ENCODE measurements around the gene ALPL.

ALPL gene

DNA sequence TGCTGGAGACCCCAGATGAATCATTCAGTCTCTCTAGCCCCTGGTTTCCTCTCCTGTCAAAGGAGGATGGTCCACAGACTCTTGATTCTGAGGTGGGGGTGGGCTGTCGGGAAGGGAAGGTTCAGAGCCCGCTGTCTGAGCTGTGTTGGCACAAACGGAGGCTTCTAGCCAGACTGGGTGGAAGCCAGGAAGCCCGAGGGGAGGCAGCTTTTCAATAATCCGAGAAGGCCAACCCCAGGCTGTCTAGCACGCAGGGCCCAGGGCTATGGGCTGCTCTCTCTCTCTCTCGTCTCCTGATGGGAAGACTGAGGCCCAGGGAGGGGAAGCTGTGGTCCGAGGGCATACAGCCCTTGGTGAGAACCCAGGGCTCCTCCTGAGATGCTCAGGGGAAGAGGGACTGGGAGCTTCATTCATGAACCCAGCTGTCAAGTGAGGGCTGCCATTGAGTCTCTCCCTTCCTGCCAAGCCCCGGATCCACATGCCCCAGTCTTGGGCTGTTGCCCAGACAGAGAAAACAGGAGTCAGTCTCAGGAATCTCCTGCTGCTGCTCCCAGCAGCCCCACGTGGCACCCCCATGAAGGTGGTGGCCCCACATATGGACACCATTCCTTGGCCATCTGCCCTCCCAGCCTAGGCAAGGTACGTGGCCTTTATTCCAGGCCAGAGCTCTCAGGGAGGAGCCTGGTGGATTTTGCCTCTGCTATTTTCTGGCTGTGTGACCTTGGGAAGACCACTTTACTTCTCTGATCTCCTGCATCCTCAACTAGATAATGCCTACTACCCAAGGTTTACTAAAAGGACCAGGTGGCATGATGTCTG lies 115.6 kb downstream of the ALPL start:
- TF ChIP-seq EZH2phosphoT487 (IDR thresholded peaks at IDR 0.05; ENCODE audit: low read depth): no peak
- TF ChIP-seq, protein P1, sequence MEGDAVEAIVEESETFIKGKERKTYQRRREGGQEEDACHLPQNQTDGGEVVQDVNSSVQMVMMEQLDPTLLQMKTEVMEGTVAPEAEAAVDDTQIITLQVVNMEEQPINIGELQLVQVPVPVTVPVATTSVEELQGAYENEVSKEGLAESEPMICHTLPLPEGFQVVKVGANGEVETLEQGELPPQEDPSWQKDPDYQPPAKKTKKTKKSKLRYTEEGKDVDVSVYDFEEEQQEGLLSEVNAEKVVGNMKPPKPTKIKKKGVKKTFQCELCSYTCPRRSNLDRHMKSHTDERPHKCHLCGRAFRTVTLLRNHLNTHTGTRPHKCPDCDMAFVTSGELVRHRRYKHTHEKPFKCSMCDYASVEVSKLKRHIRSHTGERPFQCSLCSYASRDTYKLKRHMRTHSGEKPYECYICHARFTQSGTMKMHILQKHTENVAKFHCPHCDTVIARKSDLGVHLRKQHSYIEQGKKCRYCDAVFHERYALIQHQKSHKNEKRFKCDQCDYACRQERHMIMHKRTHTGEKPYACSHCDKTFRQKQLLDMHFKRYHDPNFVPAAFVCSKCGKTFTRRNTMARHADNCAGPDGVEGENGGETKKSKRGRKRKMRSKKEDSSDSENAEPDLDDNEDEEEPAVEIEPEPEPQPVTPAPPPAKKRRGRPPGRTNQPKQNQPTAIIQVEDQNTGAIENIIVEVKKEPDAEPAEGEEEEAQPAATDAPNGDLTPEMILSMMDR (IDR thresholded peaks at IDR 0.05; ENCODE audit: low read depth, low read length): no peak
- no peaks in the 10 kb centered on the region for H3K79me2 ChIP-seq (ENCODE audit: low read length)
- H3K4me2 ChIP-seq (ENCODE audit: low read length): no peak overlapping the region
- no peaks in the 10 kb centered on the region for H4K20me1 ChIP-seq (ENCODE audit: insufficient read depth, low read length)
- H3K27me3 ChIP-seq (ENCODE audit: low read depth, low read length): 0 out of 2 replicates have a peak, but pooled peaks cover 5% of the 10 kb centered on the region
- no peak overlapping the region for H3K9ac ChIP-seq (ENCODE audit: low read length)
- H2AFZ ChIP-seq (ENCODE audit: low read depth, low read length): no peak overlapping the region
- no peaks in the 10 kb centered on the region for H3K4me1 ChIP-seq (ENCODE audit: low read length)
- no peak overlapping the region for H3K4me3 ChIP-seq (ENCODE audit: low read length)
- H3K36me3 ChIP-seq (replicated peaks; ENCODE audit: low read depth, low read length): no peaks in the 10 kb centered on the region
- H3K27ac ChIP-seq (ENCODE audit: low read length): no peak overlapping the region
- H3K9me3 ChIP-seq (ENCODE audit: insufficient read depth, low read length): no peaks in the 10 kb centered on the region

GRCh38 chr1:21625390-21626190 lies 116.4 kb downstream of the ALPL start:
- no peaks in the 10 kb centered on the region for H3K4me1 ChIP-seq (ENCODE audit: low read length)
- H3K27ac ChIP-seq (ENCODE audit: low read length): no peak overlapping the region

GRCh38 chr1:21626921-21627339 lies 117.7 kb downstream of the ALPL start:
- H3K9me3 ChIP-seq (ENCODE audit: insufficient read depth, low read length): no peaks in the 10 kb centered on the region
- 0 out of 2 replicates have a peak, but pooled peaks cover 7% of the 10 kb centered on the region for H3K27me3 ChIP-seq (ENCODE audit: low read depth, low read length)
- no peaks in the 10 kb centered on the region for H3K36me3 ChIP-seq (replicated peaks; ENCODE audit: low read depth, low read length)
- H2AFZ ChIP-seq (ENCODE audit: low read depth, low read length): no peak overlapping the region
- H3K4me1 ChIP-seq (ENCODE audit: low read length): no peaks in the 10 kb centered on the region
- H4K20me1 ChIP-seq (ENCODE audit: insufficient read depth, low read length): no peaks in the 10 kb centered on the region
- no peaks in the 10 kb centered on the region for H3K79me2 ChIP-seq (ENCODE audit: low read length)
- no peak overlapping the region for H3K27ac ChIP-seq (ENCODE audit: low read length)
- no peak overlapping the region for H3K4me3 ChIP-seq (ENCODE audit: low read length)
- TF ChIP-seq EZH2phosphoT487 (IDR thresholded peaks at IDR 0.05; ENCODE audit: low read depth): no peak
- TF ChIP-seq, protein P1 (IDR thresholded peaks at IDR 0.05; ENCODE audit: low read depth, low read length): no peak
- H3K4me2 ChIP-seq (ENCODE audit: low read length): no peak overlapping the region
- no peak overlapping the region for H3K9ac ChIP-seq (ENCODE audit: low read length)

More at GRCh38 chr1:21625390-21626190, 116.4 kb downstream of the ALPL start:
- TF ChIP-seq EZH2phosphoT487 (IDR thresholded peaks at IDR 0.05; ENCODE audit: low read depth): no peak
- TF ChIP-seq, protein P1 (IDR thresholded peaks at IDR 0.05; ENCODE audit: low read depth, low read length): no peak
- no peaks in the 10 kb centered on the region for H3K79me2 ChIP-seq (ENCODE audit: low read length)
- no peak overlapping the region for H3K4me2 ChIP-seq (ENCODE audit: low read length)
- H3K36me3 ChIP-seq (replicated peaks; ENCODE audit: low read depth, low read length): no peaks in the 10 kb centered on the region
- no peak overlapping the region for H3K4me3 ChIP-seq (ENCODE audit: low read length)
- no peak overlapping the region for H2AFZ ChIP-seq (ENCODE audit: low read depth, low read length)
- 0 out of 2 replicates have a peak, but pooled peaks cover 7% of the 10 kb centered on the region for H3K27me3 ChIP-seq (ENCODE audit: low read depth, low read length)
- H4K20me1 ChIP-seq (ENCODE audit: insufficient read depth, low read length): no peaks in the 10 kb centered on the region
- H3K9me3 ChIP-seq (ENCODE audit: insufficient read depth, low read length): no peaks in the 10 kb centered on the region
- H3K9ac ChIP-seq (ENCODE audit: low read length): no peak overlapping the region

Data from OCI-LY3 (cell line).